ENCODE results near the gene CNMD.
A peak's percentile ranks its signal among the peaks of the same experiment; 100 is the strongest.

The CNMD gene

GRCh38 chr13:52744842-52745375 is 5.3 kb upstream of the CNMD start:
- no peak for DNase-seq
- Histone ChIP-seq H3K36me3 (no peaks in the 10 kb centered on the region), H3K27me3 (peaks cover 0 to 9% of the 10 kb centered on the region in 2 donors), H3K4me3 (no peak overlapping the region), H3K9me3 (no peaks in the 10 kb centered on the region), H3K4me1 (no peaks in the 10 kb centered on the region), H3K27ac (no peak overlapping the region)
- intact Hi-C loops (cut with DNase I; ENCODE audit: low total_unique reads) = no loop called here
- no peak for TF ChIP-seq CTCF (IDR thresholded peaks at IDR 0.05)

- DNase-seq = no peak
- Histone ChIP-seq H3K27me3 (peaks cover 4 to 18% of the 10 kb centered on the region in 2 donors), H3K27ac (no peak overlapping the region), H3K4me3 (no peak overlapping the region), H3K36me3 (no peaks in the 10 kb centered on the region), H3K9me3 (no peaks in the 10 kb centered on the region), H3K4me1 (peaks cover 0 to 5% (median 4%) of the 10 kb centered on the region in 4 donors)
- TF ChIP-seq CTCF (IDR thresholded peaks at IDR 0.05) = no peak
- intact Hi-C loops (cut with DNase I; ENCODE audit: low total_unique reads) = no loop called here
These were observed 4.4 kb upstream of the CNMD start for GRCh38 chr13:52743988-52744387.

GRCh38 chr13:52743569-52743968 is 3.9 kb upstream of the CNMD start:
- TF ChIP-seq CTCF (IDR thresholded peaks at IDR 0.05) = no peak
- no peaks in the 10 kb centered on the region for H3K36me3 ChIP-seq

GRCh38 chr13:52738719-52739467 is 727 bp downstream of the CNMD start:
- Histone ChIP-seq H3K4me1 (peaks cover 0 to 12% (median 9%) of the 10 kb centered on the region in 4 donors), H3K4me3 (peak overlapping the region; percentile 18 to 37), H3K9me3 (no peaks in the 10 kb centered on the region), H3K27ac (no peak overlapping the region), H3K27me3 (peaks cover 8 to 35% of the 10 kb centered on the region in 2 donors), H3K36me3 (no peaks in the 10 kb centered on the region)
- intact Hi-C loops (cut with DNase I; ENCODE audit: low total_unique reads) = no loop called here
- no peak for DNase-seq
- TF ChIP-seq CTCF (IDR thresholded peaks at IDR 0.05) = peak; percentile 6

More at GRCh38 chr13:52743569-52743968, 3.9 kb upstream of the CNMD start:
- peaks cover 0 to 10% (median 8%) of the 10 kb centered on the region in 4 donors for H3K4me1 ChIP-seq
- intact Hi-C loops (cut with DNase I; ENCODE audit: low total_unique reads) = no loop called here
- H3K27ac ChIP-seq = no peak overlapping the region
- no peaks in the 10 kb centered on the region for H3K9me3 ChIP-seq
- DNase-seq = no peak
- no peak overlapping the region for H3K4me3 ChIP-seq
- H3K27me3 ChIP-seq = peaks cover 8 to 23% of the 10 kb centered on the region in 2 donors

- Histone ChIP-seq H3K27ac (no peak overlapping the region), H3K27me3 (peaks cover 8 to 35% of the 10 kb centered on the region in 2 donors), H3K4me3 (no peak overlapping the region), H3K4me1 (peaks cover 0 to 12% (median 9%) of the 10 kb centered on the region in 4 donors), H3K9me3 (no peaks in the 10 kb centered on the region), H3K36me3 (no peaks in the 10 kb centered on the region)
- intact Hi-C loops (cut with DNase I; ENCODE audit: low total_unique reads) = no loop called here
- DNase-seq = no peak
- no peak for TF ChIP-seq CTCF (IDR thresholded peaks at IDR 0.05)
These were observed 1.7 kb downstream of the CNMD start for GRCh38 chr13:52737965-52738364.
